NCI-H1105 (cell line): ENCODE data around the gene ACTR8.

Source experiments
- DNase-seq: peaks from one replicate; lab custom pipeline; 2025; lab: John Stamatoyannopoulos, UW

Gene ACTR8

GRCh38 chr3:53865732-53866499 is 16.0 kb downstream of the ACTR8 start:
- no peak for DNase-seq

DNA sequence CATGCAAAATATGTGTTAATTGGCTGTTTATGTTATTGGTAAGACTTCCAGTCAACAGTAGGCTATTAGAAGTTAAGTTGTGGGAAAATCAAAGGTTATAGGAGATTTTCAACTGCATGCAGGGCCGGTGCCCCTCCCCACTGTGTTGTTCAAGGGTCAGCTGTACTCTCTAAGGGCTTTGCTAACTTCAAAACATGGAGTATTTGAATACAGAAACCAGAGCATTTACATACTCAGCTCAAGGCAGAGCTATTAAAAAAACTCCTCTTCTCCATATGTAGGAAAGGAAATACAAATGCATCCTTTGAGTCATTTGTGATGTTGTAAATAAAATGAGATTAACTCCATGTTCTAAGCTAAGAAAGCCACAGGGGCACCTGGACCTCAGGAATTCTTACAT is 18.8 kb downstream of the ACTR8 start:
- no peak for DNase-seq

GRCh38 chr3:53862241-53862640 is 19.7 kb downstream of the ACTR8 start:
- DNase-seq, result no peak

DNA sequence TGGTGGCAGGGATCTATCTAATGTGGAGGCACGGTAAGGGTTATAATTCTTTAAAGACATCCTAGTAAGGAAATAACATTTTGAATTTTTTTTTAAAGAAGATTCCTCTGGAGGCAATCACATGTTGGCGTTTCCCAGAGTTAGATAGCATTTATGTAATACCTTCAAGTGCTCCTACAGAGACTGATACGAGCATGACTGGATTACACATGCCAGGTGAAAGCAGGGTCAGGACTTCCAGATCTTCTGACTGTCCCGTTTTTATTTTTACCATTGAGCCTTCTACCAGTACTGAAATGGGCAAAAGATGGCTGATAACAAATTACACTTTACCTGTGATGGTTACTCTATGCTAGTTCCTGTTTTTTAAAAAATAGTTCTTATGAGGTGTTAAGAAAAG is 21.8 kb downstream of the ACTR8 start:
- DNase-seq, result no peak

- DNase-seq, result no peak
These were observed 22.8 kb downstream of the ACTR8 start for GRCh38 chr3:53859178-53859577.

- no peak for DNase-seq
These were observed 23.7 kb downstream of the ACTR8 start for GRCh38 chr3:53858096-53858741.

DNA sequence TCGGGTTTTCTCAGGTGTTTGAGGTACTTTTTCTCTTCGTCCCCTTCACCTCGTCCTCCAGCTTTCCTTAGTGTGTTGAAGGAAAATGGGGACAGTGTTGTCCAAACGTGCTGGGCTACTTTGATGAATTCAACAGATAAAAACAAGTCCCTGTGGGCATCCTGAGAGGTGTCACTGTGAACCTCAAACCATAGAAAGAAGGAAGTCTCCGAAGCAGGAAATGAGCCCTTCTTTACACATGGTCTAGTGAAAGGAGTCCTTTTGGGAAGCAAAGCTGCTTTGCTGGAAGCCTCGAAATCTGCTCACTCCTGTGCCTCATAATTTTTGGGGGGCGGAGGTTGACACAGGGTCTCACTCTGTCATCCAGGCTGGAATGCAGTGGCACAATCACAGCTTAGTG is 25.0 kb downstream of the ACTR8 start:
- no peak for DNase-seq

DNA sequence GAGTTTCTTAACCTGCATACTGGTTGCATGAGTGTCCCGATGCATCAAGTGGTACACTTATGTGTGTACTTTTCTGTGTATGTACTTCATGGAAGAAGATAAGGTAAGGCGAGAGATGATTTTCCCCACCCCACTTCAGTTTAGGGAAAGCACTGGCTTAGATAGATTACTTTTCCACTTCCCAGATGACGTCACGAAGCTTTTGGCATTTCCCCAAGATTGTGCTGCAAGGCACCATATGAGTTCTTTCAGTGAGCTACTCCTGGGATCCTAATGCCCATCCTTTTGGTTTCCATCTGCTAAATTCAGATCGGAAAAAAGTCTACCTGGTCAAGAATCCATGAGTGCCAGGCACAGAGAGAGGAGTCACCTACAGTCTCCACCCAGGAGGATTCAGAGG is 31.1 kb downstream of the ACTR8 start:
- no peak for DNase-seq

- DNase-seq, result no peak
These were observed 32.0 kb downstream of the ACTR8 start for GRCh38 chr3:53849916-53850315.

GRCh38 chr3:53846851-53847155 is 35.1 kb downstream of the ACTR8 start:
- DNase-seq, result no peak

DNA sequence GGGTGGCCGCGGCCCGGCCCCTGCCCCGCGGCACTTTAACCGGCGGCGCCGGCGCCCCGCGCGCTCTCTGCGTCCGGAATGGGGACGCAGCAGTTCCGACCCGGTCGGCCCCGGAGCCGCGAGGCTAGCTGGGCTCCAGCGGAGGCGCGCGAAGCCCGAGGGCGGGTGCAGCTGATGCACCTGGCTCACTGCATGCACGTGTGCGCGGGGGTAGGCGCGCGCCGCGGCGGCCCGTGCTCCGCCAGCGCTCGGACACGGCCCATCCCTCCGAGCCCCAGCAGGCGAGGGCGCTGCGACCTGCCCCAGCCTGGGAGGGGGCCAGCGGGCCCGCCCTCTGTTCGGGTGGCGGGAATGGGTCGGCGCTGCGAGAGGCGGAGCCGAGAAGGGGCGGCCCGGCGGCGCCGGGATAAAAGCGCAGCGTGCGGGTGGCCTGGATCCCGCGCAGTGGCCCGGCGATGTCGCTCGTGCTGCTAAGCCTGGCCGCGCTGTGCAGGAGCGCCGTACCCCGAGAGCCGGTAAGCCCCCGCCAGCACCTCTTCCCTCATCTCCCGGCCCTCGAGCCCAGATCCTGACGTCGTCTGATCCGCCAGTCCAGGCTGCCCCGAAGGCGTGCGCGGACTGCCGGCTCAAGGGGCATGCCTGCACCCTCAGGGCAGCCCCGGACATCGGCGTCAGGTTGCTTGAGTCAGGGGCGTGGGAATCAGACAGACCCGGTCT is 35.7 kb downstream of the ACTR8 start, which contains the start of the genes CHDH and IL17RB:
Gene CHDH (minus strand): TSS at position 286 of the 717 bp plus-strand sequence. CDS start 22,411 bp downstream, outside the sequence.
Gene IL17RB (plus strand): TSS at position 435 of the 717 bp plus-strand sequence. CDS start 21 bp downstream, at position 456.
- DNase-seq, result peak; percentile 18

GRCh38 chr3:53845881-53846133 is 36.1 kb downstream of the ACTR8 start:
- DNase-seq, result no peak

- no peak for DNase-seq
These were observed 36.7 kb downstream of the ACTR8 start for GRCh38 chr3:53845103-53845880.

- no peak for DNase-seq
These were observed 37.5 kb downstream of the ACTR8 start for GRCh38 chr3:53844262-53845102.

DNA sequence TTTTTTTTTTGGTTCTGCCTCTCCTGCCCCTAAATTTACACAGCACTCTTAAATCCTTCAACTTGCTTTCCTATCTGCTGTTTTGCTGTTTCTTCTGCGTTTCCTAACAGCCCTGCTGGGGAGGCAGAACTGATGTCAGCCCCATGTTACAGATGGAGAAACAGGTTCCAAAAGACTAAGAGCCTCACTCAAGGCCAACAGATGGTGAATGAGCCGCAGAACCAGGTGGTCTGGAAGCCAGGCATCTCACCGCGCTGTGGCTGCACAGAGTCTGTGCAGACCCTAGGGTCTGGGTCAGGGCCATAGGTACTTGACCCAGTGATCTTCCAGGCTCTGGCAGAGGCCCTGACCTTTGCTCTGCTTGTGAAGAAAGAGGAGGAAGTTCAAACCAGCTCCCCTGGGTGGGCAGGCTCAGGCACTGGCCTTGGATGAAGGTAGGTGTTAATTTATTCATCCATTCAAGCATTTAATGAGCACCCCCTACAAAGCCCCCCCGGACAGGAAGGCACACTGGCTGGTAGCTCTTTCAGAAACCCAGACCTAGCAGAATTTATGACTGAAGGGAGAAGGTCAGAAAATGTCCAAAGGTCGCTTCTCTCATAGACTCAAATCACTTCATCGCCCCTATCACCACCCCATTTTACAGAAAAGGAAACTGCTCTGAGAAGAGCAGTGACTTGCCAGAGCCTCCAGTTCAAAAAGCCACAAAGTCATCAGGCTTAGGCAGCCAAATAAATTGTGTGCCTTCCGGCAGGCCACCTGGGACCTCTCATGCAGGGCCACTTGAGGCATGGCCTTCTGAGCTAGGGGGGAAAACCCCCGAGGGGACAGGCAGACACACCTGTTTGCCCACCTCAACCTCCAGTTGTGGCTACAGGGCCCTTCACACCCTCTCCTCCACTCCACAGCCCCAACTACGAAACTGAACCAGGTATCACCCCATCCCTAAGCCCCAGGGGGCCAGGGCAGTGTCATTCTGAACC is 38.5 kb downstream of the ACTR8 start:
- no peak for DNase-seq

DNA sequence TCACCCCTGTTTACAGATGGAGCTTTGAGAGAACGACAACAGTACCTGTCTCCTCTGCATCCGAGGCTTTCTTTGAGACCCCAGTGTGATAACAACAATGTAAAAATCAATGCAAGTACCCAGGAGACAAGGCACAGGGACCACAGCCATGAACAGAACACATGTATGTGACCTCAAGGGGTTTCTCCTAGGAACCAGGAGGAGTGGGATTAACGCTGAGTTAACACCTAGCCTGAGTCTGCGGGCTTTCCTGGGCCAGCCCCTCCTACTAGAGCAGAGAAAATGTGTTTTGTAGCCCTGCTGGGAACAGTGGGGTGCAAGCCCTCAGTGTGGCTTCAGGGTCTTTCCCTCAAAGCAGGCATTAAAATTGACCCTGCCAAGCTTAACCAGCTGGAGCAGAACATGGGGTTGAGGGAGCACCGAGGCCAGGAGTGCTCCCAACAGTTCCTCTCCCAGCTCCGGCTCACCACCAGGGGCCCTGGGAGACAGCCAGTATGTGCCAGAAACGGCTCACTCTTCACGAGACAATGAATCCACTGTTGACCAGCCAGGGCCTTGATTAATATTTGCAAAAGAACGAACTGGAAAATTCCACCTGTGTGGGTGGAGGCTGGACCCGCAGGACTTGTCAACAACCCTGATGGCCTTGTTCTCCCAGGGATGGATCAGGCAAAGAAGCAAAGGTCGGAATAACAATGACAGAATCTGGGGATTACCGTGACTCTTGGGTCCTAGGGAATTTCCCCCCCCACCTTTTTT is 39.3 kb downstream of the ACTR8 start:
- no peak for DNase-seq

GRCh38 chr3:53841296-53841695 is 40.7 kb downstream of the ACTR8 start:
- no peak for DNase-seq

GRCh38 chr3:53837331-53837730 is 44.6 kb downstream of the ACTR8 start:
- DNase-seq, result no peak

GRCh38 chr3:53836084-53836872 is 45.7 kb downstream of the ACTR8 start:
- no peak for DNase-seq
